Caco-2 (cell line): ENCODE results near the gene SDR39U1. TPM values are rescaled to one million over a fixed set of nuclear protein-coding genes. Genes with fewer than 3 reads are reported as not detected.

Experiments
- BruUV-seq: library from RNA; stranded (reverse); fragments of 400-500 nt; replicated peaks from 2 replicates; lab custom pipeline; 2021; lab: Mats Ljungman, UMichigan
- CTCF ChIA-PET: fragments of 300-600 bp; sonication (Branson Sonifier 250); formaldehyde crosslinking; loops from one replicate; lab custom pipeline; 2022; ENCODE audit warnings: antibody characterized with exemption; lab: Charles Lee
- POLR2A ChIA-PET: fragments of 300-600 bp; sonication (Branson Sonifier 250); formaldehyde crosslinking; loops from one replicate; lab custom pipeline; 2022; ENCODE audit warnings: antibody characterized with exemption; lab: Charles Lee
- DNase-seq, 2 experiments: peaks; one replicate each; pipeline versions ENCODE4 v3.0.0 to v3.0.0-alpha.2; 2020 to 2022
- H3K27me3 ChIP-seq: replicated peaks from 2 replicates; pipeline ENCODE4 v1.6.0; 2011; ENCODE audit warnings: low read length; ENCODE audit not compliant: control insufficient read depth, insufficient read depth
- H3K36me3 ChIP-seq: 2 replicates; pipeline ENCODE4 v1.5.1; 2011; ENCODE audit warnings: low read length; ENCODE audit not compliant: control insufficient read depth, insufficient read depth
- H3K4me1 ChIP-seq: fragments of 250-450 bp; sonication (Bioruptor Pico); 2 replicates; pipeline ENCODE4 v1.5.1; 2020; ENCODE audit warnings: mild to moderate bottlenecking
- H3K4me3 ChIP-seq: 2 replicates; pipeline ENCODE4 v1.5.1; 2011; ENCODE audit warnings: low read depth, mild to moderate bottlenecking, control low read depth, low read length
- H3K9me3 ChIP-seq: fragments of 250-450 bp; sonication (Bioruptor Pico); 2 replicates; pipeline ENCODE4 v1.5.1; 2020; ENCODE audit warnings: mild to moderate bottlenecking, moderate library complexity
- H3K27ac Mint-ChIP-seq: one replicate; pipeline ENCODE4 v1.8.0; 2022; ENCODE audit warnings: mixed read lengths; ENCODE audit not compliant: unreplicated experiment
- H3K27me3 Mint-ChIP-seq: one replicate; pipeline ENCODE4 v1.8.0; 2022; ENCODE audit warnings: mixed read lengths; ENCODE audit not compliant: insufficient read depth, unreplicated experiment
- H3K36me3 Mint-ChIP-seq: one replicate; pipeline ENCODE4 v1.8.0; 2022; ENCODE audit warnings: mild to moderate bottlenecking, mixed read lengths; ENCODE audit not compliant: insufficient read depth, unreplicated experiment
- H3K4me1 Mint-ChIP-seq: one replicate; pipeline ENCODE4 v1.8.0; 2022; ENCODE audit warnings: low read depth, mixed read lengths; ENCODE audit not compliant: unreplicated experiment
- H3K4me3 Mint-ChIP-seq: one replicate; pipeline ENCODE4 v1.8.0; 2022; ENCODE audit warnings: mild to moderate bottlenecking, moderate library complexity, mixed read lengths; ENCODE audit not compliant: unreplicated experiment
- H3K9me3 Mint-ChIP-seq: one replicate; pipeline ENCODE4 v1.8.0; 2022; ENCODE audit warnings: mixed read lengths; ENCODE audit not compliant: unreplicated experiment
- CTCF ChIP-seq, 2 experiments: fragments of 200-600 bp in 1 of 2; IDR thresholded peaks; 1 replicate in 1 of 2; 2 replicates in 1 of 2; pipeline versions ENCODE4 v1.5.1 to v1.8.0; 2011 to 2022; ENCODE audit warnings: antibody characterized with exemption in 1 of 2, control low read depth in 1 of 2, inconsistent platforms in 1 of 2, low read depth in 1 of 2, low read length in 1 of 2, mild to moderate bottlenecking in 1 of 2, moderate library complexity in 1 of 2; ENCODE audit not compliant: insufficient read depth in 1 of 2, severe bottlenecking in 1 of 2, unreplicated experiment in 1 of 2
- intact Hi-C: fragments of 100-400 bp; cut with micrococcal nuclease; formaldehyde crosslinking; loops from one replicate; pipeline ENCODE4 v1.10.0; 2022; ENCODE audit not compliant: unreplicated experiment
- total RNA-seq: library from RNA; stranded (reverse); gene quantifications from 2 replicates; pipeline ENCODE4 v1.2.3, GENCODE V29; 2022

The SDR39U1 gene
- total RNA-seq, 1 experiment from 2014 or later: 44.1 TPM

- no TSS peak for BruUV-seq
- ChIA-PET CTCF (interaction anchor here (0.6 to 1.2 kb wide), 6 partner anchors 11 to 90 kb away, joined by 3 to 5 read pairs (median 4); partner anchors contain the start of gene CIDEB), POLR2A (interaction anchor here (0.6 kb wide), 1 partner anchor 32 kb away, joined by 4 read pairs; no protein-coding TSS in a partner anchor)
- peak overlapping the region; percentile 44 for H3K4me3 Mint-ChIP-seq
- intact Hi-C loops: no loop called here
- no peaks in the 10 kb centered on the region for H3K36me3 ChIP-seq
- peak overlapping the region; percentile 57 for H3K4me3 ChIP-seq
- no peak for TF ChIP-seq CTCF (IDR thresholded peaks at IDR 0.05; ENCODE audit: insufficient read depth in 1 of 2, low read depth in 1 of 2, low read length in 1 of 2, severe bottlenecking in 1 of 2, unreplicated experiment in 1 of 2)
- no peaks in the 10 kb centered on the region for H3K27me3 ChIP-seq
- DNase-seq: no peak
- peaks cover 37% of the 10 kb centered on the region for H3K4me1 Mint-ChIP-seq
- no peaks in the 10 kb centered on the region for H3K9me3 ChIP-seq
- H3K27me3 Mint-ChIP-seq: no peaks in the 10 kb centered on the region
- H3K36me3 Mint-ChIP-seq: no peaks in the 10 kb centered on the region
- H3K9me3 Mint-ChIP-seq: no peaks in the 10 kb centered on the region
- peaks cover 11% of the 10 kb centered on the region for H3K4me1 ChIP-seq
- H3K27ac Mint-ChIP-seq: no peak overlapping the region
These were observed 44.3 kb downstream of the SDR39U1 start for GRCh38 chr14:24398293-24398652.

DNA sequence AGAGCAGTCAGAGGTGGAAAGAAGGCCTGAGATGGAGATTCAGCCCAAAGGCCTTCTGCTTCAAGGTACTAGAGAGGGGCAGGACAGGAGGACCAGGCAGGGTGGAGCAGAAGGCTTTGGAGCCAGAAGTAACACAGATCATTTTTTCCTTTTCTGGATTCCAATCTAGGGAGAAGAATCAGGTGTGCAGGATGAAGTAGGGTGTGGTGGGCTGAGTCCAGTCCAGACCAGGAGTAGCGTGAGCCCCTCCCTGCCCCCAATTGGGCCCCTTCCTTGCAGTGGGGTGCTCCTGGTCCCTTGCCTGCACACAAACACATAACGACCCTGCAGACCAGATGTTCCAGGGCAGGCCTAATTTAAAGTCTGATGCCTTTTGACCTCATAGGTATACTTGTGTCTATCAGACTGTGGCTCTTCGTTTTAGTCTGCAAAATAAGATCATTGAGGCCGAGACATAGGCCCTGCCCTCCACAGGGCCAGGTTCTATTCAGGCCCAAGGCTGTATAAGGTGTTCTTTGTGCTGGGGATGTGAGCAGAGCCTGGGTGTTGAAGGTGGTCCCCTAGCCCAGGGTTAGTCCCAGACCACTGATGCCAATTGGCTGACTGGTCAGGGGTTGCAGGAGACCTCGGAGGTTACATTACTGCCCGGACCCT, 44.8 kb downstream of the SDR39U1 start:
- no peaks in the 10 kb centered on the region for H3K9me3 Mint-ChIP-seq
- POLR2A ChIA-PET: no interaction called here
- BruUV-seq: no TSS peak
- H3K36me3 ChIP-seq: no peaks in the 10 kb centered on the region
- no peak for TF ChIP-seq CTCF (IDR thresholded peaks at IDR 0.05; ENCODE audit: insufficient read depth in 1 of 2, low read depth in 1 of 2, low read length in 1 of 2, severe bottlenecking in 1 of 2, unreplicated experiment in 1 of 2)
- CTCF ChIA-PET: no interaction called here
- no peak for DNase-seq
- H3K36me3 Mint-ChIP-seq: no peaks in the 10 kb centered on the region
- H3K4me3 ChIP-seq: no peak overlapping the region
- peaks cover 32% of the 10 kb centered on the region for H3K4me1 Mint-ChIP-seq
- peak overlapping the region; percentile 16 for H3K27ac Mint-ChIP-seq
- peak overlapping the region; percentile 44 for H3K4me3 Mint-ChIP-seq
- intact Hi-C loops: no loop called here
- H3K4me1 ChIP-seq: peaks cover 11% of the 10 kb centered on the region
- H3K27me3 ChIP-seq: no peaks in the 10 kb centered on the region
- no peaks in the 10 kb centered on the region for H3K27me3 Mint-ChIP-seq
- no peaks in the 10 kb centered on the region for H3K9me3 ChIP-seq

DNA sequence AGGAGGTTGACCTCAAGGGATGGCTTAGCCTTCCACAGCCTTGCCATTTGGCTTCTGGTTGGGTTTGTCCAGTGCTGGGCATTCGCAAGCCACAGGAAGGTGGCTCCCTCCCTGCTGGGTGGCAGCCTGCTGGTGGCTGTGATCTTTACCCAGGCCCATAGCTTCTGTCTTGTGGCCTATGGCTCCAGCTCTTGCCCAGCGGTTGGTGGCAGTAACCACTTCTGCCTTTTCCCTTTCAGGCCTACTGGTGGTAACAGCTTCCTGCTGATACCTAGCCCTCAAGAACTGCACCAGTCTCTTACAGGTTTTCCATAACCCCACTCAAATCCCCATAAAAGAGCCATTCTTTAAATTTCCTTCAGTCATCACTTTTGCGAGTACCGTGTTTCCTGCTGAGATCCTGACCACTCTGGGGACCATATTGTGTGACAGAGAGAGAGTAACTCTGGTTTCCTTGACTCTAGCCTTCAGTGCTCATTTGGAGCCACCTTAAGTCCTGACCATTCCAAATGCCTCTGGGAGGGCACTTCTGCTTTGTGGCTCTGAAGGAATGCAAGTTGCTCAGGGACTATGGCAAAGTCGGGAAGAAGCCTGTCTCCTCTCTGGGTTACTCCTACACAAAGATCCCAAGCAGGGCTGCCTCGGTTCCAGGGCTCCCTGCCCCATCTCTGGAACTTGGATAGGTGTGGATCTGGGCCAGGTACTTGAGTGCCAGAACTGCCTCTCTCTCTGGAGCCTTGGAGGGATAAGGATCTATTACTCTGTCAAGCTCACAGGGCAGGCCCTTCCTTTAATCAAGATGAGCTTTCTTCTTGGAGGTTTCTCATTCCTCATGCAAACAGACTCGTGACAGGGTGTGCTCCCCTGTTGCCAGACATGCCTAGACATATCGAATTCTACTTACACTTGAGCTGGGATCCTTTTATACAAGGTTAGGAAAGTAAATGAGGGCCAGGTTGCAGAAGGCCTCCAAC, 46.7 kb downstream of the SDR39U1 start:
- H3K4me1 Mint-ChIP-seq: peaks cover 33% of the 10 kb centered on the region
- intact Hi-C loops: no loop called here
- peaks cover 16% of the 10 kb centered on the region for H3K4me1 ChIP-seq
- CTCF ChIA-PET: interaction anchor here (0.6 kb wide), 1 partner anchor 62 kb away, joined by 3 read pairs; no protein-coding TSS in a partner anchor
- no peaks in the 10 kb centered on the region for H3K27me3 ChIP-seq
- DNase-seq: no peak
- no peak overlapping the region for H3K4me3 ChIP-seq
- no peaks in the 10 kb centered on the region for H3K27me3 Mint-ChIP-seq
- no peaks in the 10 kb centered on the region for H3K9me3 ChIP-seq
- H3K9me3 Mint-ChIP-seq: no peaks in the 10 kb centered on the region
- no peak overlapping the region for H3K27ac Mint-ChIP-seq
- no peak for TF ChIP-seq CTCF (IDR thresholded peaks at IDR 0.05; ENCODE audit: insufficient read depth in 1 of 2, low read depth in 1 of 2, low read length in 1 of 2, severe bottlenecking in 1 of 2, unreplicated experiment in 1 of 2)
- H3K36me3 Mint-ChIP-seq: no peaks in the 10 kb centered on the region
- H3K36me3 ChIP-seq: no peaks in the 10 kb centered on the region
- H3K4me3 Mint-ChIP-seq: no peak overlapping the region
- BruUV-seq: no TSS peak
- POLR2A ChIA-PET: no interaction called here
